Frontal cortex (tissue), 4 donors: Measurements from ENCODE around the gene RPS24. TPM values are rescaled to one million over a fixed set of nuclear protein-coding genes. Genes with fewer than 3 reads are reported as not detected.

Experiments used
- DNase-seq, 2 donors: peaks; one replicate each; pipeline ENCODE4 v3.0.0; 2012; ENCODE audit warnings: low spot score in 2 of 2
- FAIRE-seq: peaks from 2 replicates; lab custom pipeline; 2012; peaks lifted over from hg19 to GRCh38; lab: Jason Lieb, UNC
- total RNA-seq: library from RNA; depleted of rRNA; stranded (reverse); fragments of >200 nt; gene quantifications from one replicate; pipeline ENCODE4 v1.2.3, GENCODE V29; 2014
- donor health status: control.
- donor health status: control.
- donor health status: control.

Gene RPS24
- total RNA-seq, 1 donor from 2014 or later: 2,828 TPM

- no peak for FAIRE-seq
These were observed 9.9 kb upstream of the RPS24 start for GRCh38 chr10:78023741-78024140.

GRCh38 chr10:78025685-78026364 lies 7.8 kb upstream of the RPS24 start:
- DNase-seq: no peak
- FAIRE-seq: no peak

More at GRCh38 chr10:78023741-78024140, 9.9 kb upstream of the RPS24 start:
- DNase-seq: no peak

GRCh38 chr10:78028438-78029268 lies 5.0 kb upstream of the RPS24 start:
- DNase-seq (no peak), FAIRE-seq (no peak)

- no peak for FAIRE-seq
- DNase-seq: peak; percentile 75 to 87
These were observed 4.1 kb upstream of the RPS24 start, which contains the start of gene POLR3A for GRCh38 chr10:78029269-78030226. Gene POLR3A, minus strand, starts transcription at chr10:78029515. Its CDS starts 108 bp downstream, at chr10:78029407.

GRCh38 chr10:78033387-78033636 lies 351 bp upstream of the RPS24 start:
- no peak for DNase-seq

GRCh38 chr10:78035025-78035424 lies 1.4 kb downstream of the RPS24 start:
- FAIRE-seq (no peak), DNase-seq (no peak)

More at GRCh38 chr10:78033387-78033636, 351 bp upstream of the RPS24 start:
- FAIRE-seq: no peak

GRCh38 chr10:78035437-78035836 lies 1.8 kb downstream of the RPS24 start:
- FAIRE-seq: no peak
- no peak for DNase-seq

- FAIRE-seq (no peak), DNase-seq (no peak)
These were observed 2.4 kb downstream of the RPS24 start for GRCh38 chr10:78035933-78036583.

GRCh38 chr10:78038105-78038504 lies 4.4 kb downstream of the RPS24 start:
- no peak for DNase-seq
- FAIRE-seq: no peak

- DNase-seq (no peak), FAIRE-seq (no peak)
These were observed 5.3 kb downstream of the RPS24 start for GRCh38 chr10:78038791-78039547.

GRCh38 chr10:78039743-78040142 lies 6.1 kb downstream of the RPS24 start:
- FAIRE-seq: no peak
- DNase-seq: no peak

- DNase-seq (no peak), FAIRE-seq (no peak)
These were observed 7.8 kb downstream of the RPS24 start for GRCh38 chr10:78041170-78042057.

GRCh38 chr10:78042058-78042751 lies 8.5 kb downstream of the RPS24 start:
- FAIRE-seq (no peak), DNase-seq (no peak)

- DNase-seq (no peak), FAIRE-seq (no peak)
These were observed 9.1 kb downstream of the RPS24 start for GRCh38 chr10:78042752-78043104.

- DNase-seq (no peak), FAIRE-seq (no peak)
These were observed 10.5 kb downstream of the RPS24 start for GRCh38 chr10:78044179-78044578.

GRCh38 chr10:78044699-78045098 lies 11.0 kb downstream of the RPS24 start:
- FAIRE-seq (no peak), DNase-seq (no peak)

- no peak for DNase-seq
- FAIRE-seq: no peak
These were observed 11.6 kb downstream of the RPS24 start for GRCh38 chr10:78045237-78045636.

- FAIRE-seq: no peak
- no peak for DNase-seq
These were observed 12.2 kb downstream of the RPS24 start for GRCh38 chr10:78045856-78046255.
